Fibroblast of the conjunctiva (primary cell): ENCODE measurements around the gene SEMA6A.
"Not testable (repeated sequence)": the region's sequence is repeated elsewhere in the genome, so short reads cannot be mapped to it uniquely, and the experiment has no call there.

Source experiments
- DNase-seq: peaks from one replicate; pipeline ENCODE4 v3.0.0-alpha.2; 2010; ENCODE audit warnings: low read depth

SEMA6A gene

DNA sequence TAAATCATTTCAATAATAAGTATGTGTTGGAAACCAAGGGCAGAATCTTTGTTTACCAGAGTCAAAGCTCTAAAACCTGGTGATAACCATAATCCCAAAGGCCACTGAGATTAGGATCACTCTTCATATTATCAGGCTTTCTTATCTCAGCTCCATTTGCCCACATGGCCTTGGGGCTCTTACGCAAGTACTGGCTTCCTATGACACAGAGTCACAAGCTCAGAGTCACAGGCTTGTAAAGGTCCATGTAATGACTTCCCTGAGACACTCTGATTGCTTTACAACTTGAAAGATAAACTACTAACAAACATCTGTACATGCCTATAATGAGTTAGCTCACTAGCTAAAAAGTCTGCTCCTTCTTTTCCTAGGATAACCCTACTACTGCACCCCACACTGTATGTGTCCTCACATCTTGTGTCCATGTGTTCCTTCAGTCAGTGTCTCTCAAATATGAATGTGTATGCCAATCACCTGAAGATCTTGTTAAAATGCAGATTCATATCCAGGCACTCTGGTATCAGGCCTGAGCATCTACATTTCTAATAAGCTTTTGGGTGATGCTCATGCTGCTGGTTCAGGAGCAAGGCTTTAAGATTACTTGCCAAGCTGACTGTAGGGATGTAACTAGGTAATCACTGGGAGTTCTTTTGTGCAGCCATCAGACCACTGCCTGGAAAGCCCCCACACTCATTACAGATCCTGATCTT lies 28.4 kb downstream of the SEMA6A start:
- no peak for DNase-seq

DNA sequence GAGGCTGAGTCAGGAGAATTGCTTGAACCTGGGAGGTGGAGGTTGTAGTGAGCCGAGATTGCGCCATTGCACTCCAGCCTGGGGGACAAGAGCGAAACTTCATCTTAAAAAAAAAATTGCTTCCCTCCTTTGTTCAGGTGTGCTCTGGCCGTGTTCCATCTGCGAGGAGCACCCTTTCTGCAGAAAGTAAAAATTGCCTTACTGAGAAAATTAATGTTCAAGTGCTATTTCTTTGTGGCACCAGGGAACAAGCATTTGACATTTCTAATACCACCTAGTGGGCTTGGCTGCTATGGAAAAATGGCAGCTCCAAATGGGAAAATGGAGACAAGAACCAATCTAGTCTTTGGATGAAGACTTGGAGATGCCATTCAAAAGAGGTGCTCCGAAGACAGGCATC lies 29.2 kb downstream of the SEMA6A start:
- DNase-seq = not testable (repeated sequence)

DNA sequence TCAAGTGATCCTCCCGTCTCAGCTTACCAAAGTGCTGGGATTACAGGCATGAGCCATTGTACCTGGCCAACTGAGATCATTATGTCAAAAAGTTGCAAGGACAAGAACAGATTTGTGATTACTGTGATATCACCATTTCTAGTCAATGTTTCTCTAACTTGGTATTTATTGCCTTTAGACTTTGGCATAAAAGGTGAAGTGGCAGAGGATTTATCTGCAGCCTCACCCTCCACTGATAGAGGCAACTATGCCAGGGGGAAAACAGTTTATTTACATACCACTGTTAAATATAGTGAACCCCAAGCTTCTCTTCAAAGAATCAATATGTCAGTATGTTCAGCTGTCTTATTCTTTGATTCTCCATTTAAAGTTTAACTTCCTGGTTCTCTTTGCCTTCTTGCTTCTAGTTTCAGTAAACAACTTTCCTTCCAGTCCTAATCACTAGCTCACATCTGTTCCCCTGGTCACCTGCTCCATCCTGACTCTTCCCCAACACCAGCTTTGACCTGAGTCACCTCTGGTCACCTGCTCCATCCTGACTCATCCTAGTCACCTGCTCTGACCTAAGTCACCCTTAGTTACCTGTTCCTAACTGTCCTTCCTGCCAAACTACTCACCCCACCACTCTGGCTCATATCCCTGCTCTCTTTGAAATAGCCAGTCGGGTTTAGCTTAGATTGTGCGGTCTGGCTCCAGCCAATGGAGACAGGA lies 29.9 kb downstream of the SEMA6A start:
- DNase-seq = no peak

DNA sequence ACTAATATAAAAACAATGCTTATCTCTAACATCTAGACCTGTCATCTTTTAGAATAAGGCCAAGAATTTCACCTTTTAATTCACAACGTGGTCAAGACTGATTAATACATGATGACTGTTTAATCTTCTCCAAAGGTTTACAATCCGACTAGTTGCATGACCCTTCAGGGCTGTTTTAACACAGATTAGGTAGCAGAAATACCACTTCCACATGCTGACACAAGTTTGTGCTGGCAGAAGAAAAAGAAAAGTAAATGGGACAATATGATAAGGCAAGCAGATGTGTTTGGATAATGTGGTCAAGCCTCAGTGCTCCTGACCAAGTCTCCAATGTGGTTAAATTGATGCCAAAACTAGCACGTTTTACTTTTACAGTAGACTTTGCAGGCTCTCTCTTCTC lies 31.1 kb downstream of the SEMA6A start:
- no peak for DNase-seq

DNA sequence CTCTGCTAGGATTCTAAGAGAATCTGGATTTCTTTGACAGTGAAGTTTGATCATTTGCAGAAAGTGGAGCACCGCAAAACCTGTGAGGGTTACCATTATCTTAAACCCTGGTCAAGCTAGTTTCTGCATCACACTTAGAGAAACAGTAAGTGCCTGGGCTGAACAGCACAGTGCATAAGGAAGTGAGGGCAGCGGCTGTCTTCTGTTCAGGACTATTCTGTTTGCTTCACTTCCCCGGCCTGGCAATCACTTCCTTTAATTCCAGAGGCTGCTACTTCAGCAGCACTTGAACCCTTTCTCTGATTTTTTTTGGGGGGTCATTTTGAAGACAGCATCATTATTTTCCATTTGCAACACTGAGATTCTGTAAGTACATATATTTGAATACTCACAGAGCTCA lies 32.0 kb downstream of the SEMA6A start:
- DNase-seq = no peak

DNA sequence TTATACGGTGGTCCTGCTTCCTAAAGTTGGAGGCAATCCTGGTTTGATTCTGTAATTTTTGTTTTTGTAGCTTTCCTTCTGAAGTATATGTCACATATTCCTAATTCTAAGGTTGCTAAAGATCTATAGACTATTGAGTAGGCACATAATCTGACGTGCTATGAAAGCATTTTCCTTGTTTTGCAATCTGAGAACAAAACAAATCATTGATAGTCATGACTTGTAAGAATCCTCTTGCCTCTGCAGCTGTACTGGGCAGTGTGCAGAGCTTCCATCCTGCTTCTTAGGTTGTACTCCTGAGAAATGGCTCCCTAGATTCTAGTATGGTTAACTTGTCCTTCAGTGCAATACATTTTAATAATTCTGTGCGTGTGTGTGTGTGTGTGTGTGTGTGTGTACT lies 35.4 kb downstream of the SEMA6A start:
- DNase-seq = no peak

DNA sequence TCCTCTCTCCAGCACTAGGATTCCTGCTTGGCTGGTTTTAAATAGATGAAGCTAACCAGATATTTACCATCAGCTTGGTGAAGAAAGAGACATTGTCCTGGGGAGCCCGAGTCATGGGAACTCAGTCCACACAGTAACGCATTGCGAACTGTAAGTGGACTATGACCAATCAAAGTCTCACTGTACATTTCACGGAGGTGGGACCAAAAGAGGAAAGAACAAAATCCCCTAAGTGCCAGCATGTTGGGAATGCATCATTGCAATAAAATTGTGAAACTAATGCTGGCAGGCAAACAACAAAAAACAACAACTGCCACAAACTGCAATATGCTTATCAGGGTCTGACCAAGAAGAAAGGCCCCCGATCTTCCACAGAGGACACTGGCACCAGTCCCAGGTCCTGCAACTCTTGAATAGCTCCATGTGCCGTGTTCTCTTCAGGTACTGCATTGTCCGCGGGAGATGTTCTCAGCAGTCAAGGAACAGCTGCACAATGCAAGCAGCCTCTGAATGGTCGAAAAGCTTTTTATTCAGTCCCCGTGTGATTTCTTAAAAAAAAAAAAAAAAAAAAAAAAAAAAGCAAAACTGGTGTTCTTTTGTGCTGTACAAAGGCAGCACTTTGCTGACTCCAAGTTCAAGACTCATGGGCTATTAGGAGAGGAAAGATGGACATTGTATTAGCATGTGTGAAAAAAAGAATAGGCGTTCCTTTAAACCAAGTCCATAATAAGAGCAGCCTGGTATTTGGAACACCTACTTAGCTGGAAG lies 38.1 kb downstream of the SEMA6A start:
- DNase-seq = no peak

DNA sequence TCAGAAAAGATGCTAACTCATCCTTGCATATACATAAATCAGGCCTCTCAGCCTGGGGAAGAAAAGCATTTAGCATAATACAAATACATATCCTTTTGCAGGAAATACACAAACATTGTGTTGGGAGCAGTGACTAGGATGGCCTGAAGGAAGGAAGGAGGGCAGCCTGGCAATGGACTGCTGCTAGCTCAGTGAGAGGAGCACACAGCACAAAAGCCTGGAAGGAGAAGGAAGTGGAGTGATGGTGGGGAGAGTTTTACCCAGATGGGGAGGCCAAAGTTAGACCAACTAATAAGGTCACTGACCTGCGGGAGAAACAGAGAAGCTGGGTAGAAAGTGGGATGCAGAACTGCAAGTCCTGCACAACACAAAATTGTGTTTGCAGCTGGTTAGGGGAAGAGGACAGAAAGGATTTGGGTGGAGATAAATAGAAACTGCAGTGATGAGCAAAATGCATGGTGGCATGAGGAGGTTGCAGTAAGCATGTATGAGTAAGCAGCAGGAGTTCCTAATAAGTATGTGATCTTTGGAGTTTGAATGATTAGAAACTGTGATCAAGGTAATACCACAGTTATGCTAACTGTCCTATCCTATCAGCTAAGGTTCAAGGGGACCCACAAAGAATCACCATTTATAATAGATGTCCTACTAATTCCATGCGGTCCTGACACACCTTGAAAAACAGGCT lies 39.5 kb downstream of the SEMA6A start:
- no peak for DNase-seq

DNA sequence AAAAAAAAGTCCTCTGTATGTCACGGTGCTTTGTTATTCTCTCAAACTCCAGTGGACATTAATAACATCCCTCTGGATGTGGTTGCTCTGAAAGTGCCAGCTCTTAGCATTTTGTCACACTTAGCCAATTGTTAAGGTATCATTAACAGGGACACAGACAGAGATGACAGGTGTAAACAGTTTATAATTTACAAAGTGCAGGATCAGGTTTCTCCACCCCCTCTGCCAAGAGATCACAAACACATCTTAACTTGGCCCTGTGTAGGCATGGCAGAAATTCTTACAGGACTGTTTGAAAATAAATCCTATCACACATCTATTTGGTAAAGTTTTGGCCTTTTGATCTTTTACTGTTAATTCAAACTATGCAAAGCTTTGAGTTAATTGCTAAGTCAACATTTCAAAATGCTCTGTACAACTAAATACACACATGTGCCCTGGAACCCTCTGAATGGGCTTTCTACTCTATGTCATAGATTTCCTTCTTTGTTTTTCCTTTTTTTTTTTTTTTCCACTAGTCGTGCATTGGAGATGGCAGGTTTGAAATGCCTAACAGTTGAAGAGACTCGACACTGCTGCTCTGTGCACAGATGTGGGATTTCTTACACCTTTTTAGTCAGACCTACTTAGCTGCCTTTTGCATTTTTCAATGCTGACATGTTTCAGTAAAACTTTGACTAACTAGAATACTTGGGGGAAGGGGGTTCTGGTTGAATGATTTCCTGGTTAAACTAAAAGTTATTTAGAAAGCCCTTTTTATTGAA lies 41.7 kb downstream of the SEMA6A start:
- no peak for DNase-seq

DNA sequence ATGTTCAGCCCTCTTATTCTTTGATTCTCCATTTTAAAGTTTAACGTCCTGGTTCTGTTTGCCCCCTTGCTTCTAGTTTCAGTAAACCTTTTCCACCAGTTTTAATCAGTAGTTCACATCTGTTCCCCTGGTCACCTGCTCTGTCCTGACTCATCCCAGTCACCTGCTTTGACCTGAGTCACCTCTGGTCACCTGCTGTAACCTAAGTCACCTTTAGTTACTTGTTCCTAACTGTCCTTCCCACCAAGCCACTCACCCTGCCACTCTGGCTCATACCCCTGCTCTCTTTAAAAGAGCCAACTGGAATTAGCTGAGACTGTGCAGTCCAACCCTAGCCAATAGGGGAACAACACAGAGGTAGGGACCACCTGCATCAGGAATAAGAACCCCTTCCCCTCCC lies 43.0 kb downstream of the SEMA6A start:
- no peak for DNase-seq

DNA sequence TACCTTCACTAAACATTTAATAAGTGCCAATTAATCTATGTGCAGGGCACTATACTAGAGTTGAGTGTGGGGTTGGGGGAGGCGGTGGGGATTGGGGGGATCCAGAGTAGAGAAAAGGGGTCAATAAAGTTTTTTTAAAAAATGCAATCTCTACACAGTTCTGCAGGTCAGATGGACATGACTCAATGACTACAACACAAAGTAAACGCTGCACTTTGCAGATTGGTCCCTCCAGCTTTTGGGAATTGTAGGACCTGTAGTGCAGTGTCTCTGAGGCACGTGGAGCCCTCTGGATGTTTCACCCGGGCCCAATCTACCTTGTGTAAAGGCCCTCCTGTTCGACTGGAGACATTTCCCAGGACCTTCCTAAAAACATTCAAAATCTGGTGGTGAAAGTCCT lies 43.5 kb downstream of the SEMA6A start:
- DNase-seq = no peak

DNA sequence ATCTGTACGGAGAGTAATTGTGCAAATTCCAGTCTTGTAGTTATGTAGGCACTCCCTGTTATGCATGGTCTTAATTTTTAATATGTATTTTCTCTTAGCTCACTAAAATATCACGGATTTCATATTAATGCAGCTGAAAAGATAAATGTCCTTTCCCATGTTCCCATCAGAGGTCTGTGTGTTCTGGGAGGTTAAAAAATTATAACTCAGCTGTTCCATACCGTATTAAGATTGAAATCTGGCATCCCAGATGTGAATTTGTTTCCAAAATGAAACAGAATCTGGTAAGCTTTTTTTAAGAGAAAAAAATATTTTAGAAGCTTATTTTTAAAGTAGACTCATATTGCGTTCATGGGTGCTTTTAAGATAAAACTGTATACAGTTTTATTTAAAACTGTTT lies 44.3 kb downstream of the SEMA6A start:
- DNase-seq = no peak

DNA sequence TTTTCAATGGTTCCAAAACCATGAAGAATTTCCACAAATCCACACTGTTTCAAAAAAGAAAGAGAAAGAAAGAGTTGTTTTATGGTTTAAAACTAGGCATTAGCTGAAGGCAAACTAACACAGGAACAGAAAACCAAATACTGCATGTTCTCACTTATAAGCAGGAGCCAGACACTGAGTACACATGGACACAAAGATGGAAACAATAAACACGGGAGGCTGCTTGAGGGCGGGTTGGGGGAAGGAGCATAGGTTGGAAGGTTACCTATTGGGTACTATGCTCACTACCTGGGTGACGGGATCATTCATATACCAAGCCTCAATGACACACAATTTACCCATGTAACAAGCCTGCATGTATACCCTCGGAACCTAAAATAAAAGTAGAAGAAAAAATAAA lies 45.0 kb downstream of the SEMA6A start:
- no peak for DNase-seq

DNA sequence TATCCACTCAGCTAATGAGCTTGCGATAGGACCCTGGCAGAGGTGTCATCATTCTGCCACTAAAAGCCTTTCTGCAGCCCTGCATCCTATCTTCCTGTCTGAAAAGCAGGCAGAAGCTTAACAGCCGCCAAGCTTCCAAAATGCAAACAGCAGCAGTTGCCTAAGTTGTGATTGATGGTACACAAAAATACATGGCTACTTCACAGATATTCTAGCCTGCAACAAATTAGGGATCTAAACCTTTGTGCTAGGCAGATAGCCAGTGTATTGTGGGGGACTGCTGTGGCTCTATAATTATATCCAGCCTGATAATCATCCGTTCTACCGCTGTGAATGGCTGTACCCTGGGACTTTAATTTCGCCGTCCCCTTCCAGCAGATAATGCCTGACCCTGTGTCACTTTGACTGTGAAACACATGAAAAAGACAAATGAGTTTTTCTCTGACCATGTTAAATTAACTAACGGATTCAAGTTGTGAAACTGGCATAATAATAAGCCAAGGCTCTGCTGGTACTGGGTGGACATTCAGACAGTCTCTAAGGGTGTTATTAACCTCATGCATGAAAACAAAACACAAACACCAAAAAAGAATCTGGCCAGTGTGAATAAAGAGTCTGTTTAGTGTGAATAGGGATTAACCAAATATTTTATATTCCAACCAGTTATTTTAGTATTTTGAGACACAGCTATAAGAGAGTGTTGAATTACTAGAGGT lies 45.9 kb downstream of the SEMA6A start:
- no peak for DNase-seq

DNA sequence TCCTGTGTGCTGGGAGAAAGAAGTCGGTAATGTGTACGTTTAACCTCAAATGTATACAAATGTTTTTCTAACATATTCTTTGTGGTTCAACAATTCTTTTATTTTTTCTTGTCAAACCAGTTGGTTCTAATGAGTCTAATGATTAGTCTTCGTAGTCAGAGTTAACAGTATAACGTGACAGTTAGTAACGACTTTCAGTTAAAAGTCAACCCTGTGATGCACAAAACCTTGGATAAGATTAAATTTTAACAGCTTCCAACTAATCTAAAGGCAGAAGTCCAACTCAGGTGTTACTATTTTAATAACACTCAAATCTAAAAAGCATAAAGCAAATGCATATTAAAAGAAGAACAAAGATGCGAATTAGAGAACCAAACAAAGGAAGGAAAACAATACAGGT lies 47.0 kb downstream of the SEMA6A start:
- no peak for DNase-seq

DNA sequence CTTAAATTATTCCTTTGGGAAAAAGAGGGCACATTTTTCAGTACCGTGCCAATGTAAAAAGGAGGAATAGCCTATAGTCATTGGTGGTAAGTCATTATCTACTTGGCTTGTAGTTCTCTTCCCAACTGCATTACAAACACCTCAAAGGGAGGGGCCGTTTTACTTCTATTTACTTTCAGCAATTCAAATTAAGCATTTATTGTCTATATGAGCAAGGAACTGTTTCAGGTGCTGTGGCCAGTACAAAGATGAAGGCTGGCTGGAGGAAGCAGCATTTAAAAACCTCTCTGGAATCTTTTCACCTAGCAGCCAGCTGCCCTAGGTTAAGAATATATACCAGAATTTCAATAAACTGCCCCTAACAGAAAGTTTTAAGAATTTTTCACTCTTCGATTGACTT lies 48.9 kb downstream of the SEMA6A start:
- no peak for DNase-seq

DNA sequence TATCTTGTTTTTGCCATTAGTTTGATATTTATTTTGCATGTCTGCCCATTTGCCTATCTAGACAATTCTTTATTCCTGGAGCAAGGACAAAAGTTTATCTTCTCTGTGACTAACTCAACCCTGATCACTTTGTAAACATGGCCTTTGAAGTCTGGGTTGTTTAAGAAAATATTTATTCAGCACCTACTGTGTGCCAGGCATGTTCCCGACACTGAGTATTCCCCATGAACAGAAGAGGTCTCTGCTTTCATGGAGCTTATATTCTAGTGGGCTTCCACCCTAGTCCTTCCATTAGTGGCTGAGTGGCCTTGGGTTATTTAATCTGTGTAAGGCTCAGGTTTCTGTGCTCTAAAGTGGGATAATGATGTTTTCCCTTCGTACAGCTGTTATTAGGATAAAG lies 49.7 kb downstream of the SEMA6A start:
- DNase-seq = no peak

DNA sequence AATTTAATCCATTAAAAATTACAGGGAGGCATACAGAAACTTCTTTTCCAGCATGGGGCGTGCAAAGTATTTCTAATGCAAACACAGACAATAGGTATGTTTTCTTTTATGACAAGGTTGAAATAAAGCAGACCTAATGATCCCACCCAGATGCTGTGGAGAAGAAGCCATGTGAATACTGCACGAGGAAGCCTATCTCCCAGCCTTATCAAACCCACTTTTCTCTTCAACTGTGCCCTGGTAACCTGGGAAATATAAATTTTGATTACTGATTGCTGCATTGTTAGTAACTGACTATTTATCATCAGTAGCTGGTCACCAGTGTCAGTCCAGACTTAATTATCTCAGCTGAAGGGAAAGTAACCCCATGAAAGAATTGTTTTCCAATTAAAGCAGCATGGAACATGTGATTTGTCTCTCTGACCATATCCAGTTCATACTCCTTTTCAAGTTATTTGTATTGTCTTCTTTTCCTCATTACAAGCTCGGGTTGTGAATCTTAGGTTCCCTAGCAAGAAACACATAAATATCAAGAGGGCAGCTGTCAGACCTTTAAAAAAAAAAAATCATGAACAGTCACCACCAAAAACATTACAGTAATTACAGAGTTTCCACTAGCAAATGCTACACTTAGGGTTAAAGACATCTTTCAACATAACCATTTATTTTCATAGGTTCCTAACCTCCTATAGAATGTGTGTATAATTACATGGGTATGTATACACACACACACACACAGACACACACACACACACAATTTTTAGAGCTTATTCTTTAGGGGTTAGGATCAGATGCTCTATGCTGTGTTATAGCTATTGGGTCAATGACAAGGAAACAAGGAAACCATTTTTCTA lies 50.3 kb downstream of the SEMA6A start:
- DNase-seq = no peak

DNA sequence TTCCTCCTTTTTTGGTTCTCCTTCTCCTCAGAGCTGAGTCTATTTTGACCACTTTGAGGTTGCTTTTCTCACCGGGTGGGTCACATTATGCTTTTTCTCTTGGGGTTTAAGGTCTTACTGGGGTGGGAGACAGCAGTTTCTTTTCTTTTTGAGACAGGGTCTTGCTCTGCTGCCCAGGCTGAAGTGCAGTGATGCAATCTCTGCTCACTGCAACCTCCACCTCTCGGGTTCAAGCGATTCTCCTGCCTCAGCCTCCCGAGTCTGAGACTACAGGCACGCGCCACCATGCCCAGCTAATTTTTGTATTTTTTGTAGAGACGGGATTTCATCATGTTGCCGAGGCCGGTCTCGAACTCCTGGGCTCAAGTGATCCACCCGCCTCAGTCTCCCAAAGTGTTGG lies 51.4 kb downstream of the SEMA6A start:
- not testable (repeated sequence) for DNase-seq
